NCI-H446 (cell line): ENCODE data around the gene PCMTD2.
A peak's percentile ranks its signal among the peaks of the same experiment; 100 is the strongest.

ENCODE experiments used
- DNase-seq, 2 experiments: peaks; one replicate each; lab custom pipeline; 2025; lab: John Stamatoyannopoulos, UW

Gene PCMTD2

GRCh38 chr20:64256282-64256935 is 861 bp downstream of the PCMTD2 start:
- no peak for DNase-seq

DNA sequence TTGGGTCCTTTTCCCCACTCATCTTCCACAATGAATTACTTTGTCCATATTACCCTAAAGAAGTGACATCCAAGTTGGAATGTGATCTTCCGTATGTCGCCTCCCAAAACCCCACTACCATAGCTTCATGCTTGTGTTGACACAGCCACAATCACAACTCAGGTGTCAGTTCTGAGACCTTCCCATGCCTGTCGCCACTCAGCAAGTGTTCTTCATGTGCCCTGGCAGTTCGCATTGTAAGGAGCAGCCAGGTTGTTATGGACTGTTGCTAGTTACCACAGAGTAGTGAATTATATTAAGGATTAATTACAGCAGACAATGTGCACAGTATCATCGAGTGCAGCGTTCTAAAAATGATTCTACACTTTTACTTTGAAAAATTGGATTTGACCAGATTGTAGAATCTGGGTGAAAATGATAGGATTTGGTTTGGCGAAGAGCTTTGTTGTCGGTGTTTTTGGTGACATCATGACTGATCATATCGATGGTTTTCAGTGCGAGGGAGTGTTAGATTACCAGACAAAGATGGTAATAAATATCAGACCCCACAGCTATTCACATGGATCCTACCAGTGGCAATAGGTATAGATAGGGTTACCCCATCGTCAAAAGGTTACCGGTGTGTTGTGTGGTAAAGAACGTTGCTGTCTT is 1.7 kb downstream of the PCMTD2 start:
- DNase-seq: no peak

DNA sequence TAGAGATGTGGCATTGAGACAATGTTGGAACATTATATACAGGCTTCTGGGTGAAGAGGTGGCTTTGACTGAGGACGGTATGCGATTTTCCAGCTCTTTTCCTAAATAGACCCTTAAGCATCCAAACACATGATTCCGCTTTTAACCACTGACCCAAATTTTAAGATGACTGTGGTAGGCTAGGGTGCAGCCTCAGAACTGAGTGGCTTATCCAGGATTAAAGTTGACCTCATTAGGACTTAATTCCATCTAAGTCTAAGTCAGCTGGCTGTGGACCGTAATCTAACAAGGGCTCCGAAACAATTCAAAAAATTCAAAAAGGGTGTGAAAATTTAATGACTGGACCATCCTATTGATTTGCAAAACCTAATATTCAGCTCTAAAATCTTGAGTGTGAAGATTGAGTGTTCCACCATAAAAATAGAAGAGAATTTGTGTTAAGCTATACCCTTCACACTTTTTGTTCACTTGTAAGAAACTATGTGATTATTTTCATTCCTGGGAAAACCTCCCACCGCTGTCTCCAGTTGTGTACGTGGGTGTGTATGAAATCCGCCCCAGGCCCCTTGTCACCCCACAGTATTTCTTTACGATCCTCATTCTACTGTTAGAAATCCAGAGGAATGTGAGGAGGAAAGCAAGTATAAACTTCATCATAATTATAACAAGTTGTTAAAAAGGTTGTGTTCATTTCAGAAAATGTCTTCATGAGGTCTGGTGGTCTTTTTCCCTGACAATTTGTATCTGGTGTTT is 2.7 kb downstream of the PCMTD2 start:
- DNase-seq: no peak

DNA sequence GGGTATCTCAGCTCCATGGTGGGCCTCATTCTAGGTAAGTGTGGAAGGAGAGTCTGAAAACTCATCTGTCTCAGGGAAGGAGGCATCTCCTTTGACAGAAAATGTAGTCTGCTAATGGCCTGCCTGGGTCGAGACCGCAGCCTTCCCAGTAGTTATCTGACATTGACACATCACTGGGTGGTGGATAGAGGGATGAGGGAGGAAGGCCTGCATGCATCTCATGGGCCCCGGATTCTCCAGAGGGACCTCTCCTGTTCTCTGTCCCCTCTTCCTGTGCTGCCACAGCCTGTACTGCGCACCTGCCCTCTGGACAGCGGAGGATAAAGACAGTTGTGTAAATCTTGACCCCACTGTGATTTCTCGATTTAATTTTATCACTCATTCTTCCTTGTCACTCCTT is 4.7 kb downstream of the PCMTD2 start:
- DNase-seq: no peak

GRCh38 chr20:64261138-64261537 is 5.6 kb downstream of the PCMTD2 start:
- DNase-seq: no peak

- no peak for DNase-seq
Measured at GRCh38 chr20:64264091-64264490, 8.5 kb downstream of the PCMTD2 start.

- DNase-seq: no peak
Measured at GRCh38 chr20:64265201-64265600, 9.7 kb downstream of the PCMTD2 start.

DNA sequence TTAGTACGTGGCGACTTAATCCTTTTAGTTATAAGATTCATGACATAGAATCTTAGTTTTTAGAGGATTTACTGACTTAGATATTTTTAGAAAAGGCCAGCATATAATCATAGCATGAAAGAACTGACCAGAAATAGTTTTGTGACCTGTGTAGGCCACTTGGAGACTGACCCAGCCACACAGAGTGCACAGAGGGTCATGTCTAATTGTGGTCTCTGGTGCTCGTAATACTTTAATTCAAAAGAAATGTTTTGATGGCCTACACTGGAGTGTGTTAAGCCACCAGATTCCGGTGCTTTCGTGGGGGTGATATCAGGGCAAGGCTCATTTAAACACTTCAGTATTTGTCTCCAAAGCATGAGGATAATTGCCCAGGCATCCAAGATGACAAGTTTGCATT is 11.4 kb downstream of the PCMTD2 start:
- no peak for DNase-seq

DNA sequence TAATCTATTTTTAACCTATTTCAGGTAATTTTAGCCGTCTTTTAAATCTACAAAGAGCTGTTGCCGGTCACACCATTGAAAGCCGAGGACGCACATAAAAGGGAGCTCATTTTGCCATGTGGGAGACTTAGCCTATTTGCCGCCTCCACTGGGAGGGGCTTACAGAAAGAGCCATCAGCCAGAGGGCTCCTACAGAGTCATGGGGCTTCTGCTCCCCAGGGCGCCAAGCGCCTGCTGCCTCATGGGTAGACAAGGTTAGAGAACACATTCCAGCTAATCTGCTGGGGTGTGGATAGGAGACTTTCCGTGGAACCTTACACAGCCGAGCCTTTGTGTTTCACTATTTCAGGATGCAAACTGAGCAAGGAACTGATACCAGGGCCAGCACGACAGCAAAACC is 12.6 kb downstream of the PCMTD2 start:
- DNase-seq: no peak

DNA sequence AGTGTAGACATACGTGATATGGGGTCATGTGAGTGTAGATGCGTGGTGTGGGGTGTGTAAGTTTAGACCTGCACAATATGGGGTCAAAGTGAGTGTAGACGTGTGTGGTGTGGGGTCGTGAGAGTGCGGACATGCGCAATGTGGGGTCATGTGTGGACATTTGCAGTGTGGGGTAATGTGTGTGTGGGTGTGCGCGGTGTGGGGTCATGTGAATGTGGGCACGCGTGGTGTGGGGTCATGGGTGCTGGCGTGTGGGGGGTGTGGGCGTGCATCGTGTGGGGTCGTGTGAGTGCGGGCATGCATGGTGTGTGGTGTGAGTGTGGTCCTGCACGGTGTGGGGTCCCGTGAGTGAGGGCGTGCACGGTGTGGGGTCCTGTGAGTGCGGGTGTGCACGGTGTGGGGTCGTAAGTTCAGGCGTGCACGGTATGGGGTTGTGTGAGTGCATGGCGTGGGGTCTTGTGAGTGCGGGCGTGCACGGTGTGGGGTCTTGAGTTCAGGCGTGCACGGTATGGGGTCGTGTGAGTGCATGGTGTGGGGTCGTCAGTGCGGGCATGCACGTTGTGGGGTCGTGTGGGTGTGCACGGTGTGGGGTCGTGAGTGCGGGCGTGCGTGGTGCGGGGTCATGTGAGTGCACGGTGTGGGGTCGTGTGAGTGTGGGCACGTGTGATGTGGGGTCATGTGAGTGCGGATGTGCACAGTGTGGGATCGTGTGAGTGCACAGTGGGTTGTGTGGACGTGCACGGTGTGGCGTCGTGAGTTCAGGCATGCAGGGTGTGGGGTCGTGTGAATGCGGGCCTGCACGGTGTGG is 14.3 kb downstream of the PCMTD2 start:
- DNase-seq: no peak

- DNase-seq: no peak
Measured at GRCh38 chr20:64271636-64272035, 16.1 kb downstream of the PCMTD2 start.

DNA sequence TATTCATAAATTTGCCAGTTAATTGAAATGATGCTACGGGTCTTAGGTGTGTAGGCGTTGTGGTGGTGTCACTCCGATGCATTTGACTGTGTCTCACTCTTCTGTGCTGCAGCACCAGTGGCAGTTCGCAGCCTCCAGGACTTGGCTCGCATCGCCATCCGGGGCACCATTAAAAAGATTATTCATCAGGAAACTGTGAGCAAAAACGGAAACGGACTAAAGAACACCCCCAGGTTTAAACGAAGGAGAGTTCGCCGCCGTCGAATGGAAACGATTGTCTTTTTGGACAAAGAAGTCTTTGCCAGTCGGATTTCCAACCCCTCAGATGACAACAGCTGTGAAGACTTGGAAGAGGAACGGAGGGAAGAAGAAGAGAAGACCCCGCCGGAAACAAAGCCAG is 17.6 kb downstream of the PCMTD2 start:
- no peak for DNase-seq

DNA sequence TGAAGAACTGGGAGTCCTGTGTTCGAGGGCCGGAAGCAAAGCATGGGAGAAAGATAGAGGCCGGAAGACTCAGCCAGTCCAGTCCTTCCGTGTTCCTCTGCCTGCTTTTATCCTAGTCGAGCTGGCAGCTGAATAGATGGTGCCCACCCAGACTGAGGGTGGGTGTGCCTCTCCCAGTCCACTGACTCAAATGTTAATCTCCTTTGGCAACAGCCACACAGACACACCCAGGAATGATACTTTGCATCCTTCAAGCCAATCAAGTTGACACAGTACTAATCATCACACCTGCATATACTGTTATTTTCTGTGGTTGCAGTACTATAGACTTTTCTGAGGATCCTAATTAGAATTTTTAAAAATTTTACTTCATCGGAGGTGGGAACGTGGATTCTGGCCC is 21.3 kb downstream of the PCMTD2 start:
- no peak for DNase-seq

DNA sequence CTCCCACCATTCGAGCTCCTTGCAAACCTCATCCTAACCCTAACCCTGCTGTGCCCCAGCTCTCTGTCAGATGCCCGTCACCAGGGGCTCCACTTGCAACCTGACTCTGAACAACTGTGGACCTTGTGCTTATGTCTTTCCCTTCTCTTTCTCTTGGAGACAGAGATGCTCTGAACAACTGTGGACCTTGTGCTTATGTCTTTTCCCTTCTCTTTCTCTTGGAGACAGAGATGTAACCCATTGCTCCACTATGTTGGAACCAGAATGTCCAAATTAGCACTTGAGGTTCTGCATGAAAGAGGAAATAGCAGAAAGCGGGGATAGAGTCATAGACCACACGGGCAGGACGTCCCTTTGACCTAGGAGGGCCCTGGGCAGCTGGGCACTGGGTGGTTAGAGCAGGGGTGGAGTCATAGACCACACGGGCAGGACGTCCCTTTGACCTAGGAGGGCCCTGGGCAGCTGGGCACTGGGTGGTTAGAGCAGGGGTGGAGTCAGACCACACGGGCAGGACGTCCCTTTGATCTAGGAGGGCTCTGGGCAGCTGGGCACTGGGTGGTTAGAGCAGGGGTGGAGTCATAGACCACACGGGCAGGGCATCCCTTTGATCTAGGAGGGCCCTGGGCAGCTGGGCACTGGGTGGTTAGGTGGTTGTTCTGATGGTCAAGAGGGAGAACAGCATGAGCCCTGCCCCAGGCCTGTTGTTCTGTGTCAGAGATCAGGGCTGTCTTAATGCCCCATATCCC is 22.2 kb downstream of the PCMTD2 start:
- no peak for DNase-seq

GRCh38 chr20:64278317-64278681 is 22.8 kb downstream of the PCMTD2 start:
- no peak for DNase-seq

GRCh38 chr20:64279826-64280459 is 24.4 kb downstream of the PCMTD2 start:
- DNase-seq: no peak

DNA sequence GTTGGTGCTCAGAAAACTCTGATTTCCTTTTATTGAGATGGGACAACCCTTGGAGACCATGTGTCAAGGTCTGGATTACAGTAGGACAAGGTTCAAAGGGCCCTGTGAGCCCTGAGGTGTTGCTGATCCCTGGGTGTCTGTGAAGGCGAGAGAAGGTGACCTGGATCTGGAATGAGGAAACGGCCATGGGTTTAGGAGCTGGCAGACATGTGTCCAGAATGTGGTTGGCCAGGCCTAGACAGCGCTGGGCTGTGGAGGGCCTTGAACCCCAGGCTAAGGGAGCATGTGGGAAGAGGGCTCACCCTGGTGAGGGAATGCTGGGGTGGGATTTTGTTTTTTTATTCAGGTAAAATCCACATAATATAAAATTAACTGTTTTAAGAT is 24.9 kb downstream of the PCMTD2 start:
- no peak for DNase-seq

DNA sequence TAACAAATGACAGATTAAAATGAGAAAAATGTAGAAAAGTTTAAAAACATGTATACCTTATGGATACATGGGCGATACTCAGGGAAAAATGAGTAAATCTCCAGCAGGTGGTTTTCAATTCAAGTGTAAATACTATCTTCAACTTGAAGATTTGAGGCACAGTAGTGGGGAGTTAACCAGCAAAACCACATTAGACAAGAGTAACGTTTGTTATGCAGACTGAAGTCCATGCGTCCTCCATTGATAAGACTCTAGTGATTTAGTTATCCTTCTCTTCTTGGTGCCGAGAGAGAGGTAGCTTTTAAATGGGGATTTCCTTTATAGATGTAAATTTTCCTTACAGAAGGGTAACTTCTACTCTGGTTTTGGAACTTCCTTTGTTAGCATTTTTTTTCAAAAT is 28.1 kb downstream of the PCMTD2 start:
- no peak for DNase-seq

- peak; percentile 51 to 77 for DNase-seq
Measured at GRCh38 chr20:64285579-64286446, 30.3 kb downstream of the PCMTD2 start.
